SIG-M5 (cell line): ENCODE measurements around the gene COBLL1.
"Not testable (repeated sequence)": the region's sequence is repeated elsewhere in the genome, so short reads cannot be mapped to it uniquely, and the experiment has no call there.

ENCODE experiments used
- DNase-seq: peaks from one replicate; lab custom pipeline; 2025; lab: John Stamatoyannopoulos, UW

The COBLL1 gene

GRCh38 chr2:164717000-164717803 lies 124.4 kb downstream of the COBLL1 start:
- DNase-seq = no peak

GRCh38 chr2:164714471-164714870 lies 127.2 kb downstream of the COBLL1 start:
- DNase-seq = no peak

GRCh38 chr2:164711766-164712138 lies 129.9 kb downstream of the COBLL1 start:
- DNase-seq = no peak

GRCh38 chr2:164710837-164711765 lies 130.5 kb downstream of the COBLL1 start:
- no peak for DNase-seq

- not testable (repeated sequence) for DNase-seq
These were observed 131.3 kb downstream of the COBLL1 start for GRCh38 chr2:164710252-164710836.

- DNase-seq = no peak
These were observed 135.1 kb downstream of the COBLL1 start for GRCh38 chr2:164706522-164706921.

- no peak for DNase-seq
These were observed 136.0 kb downstream of the COBLL1 start for GRCh38 chr2:164705412-164706167.

GRCh38 chr2:164703915-164704706 lies 137.5 kb downstream of the COBLL1 start:
- no peak for DNase-seq

GRCh38 chr2:164701565-164701964 lies 140.1 kb downstream of the COBLL1 start:
- DNase-seq = no peak

- no peak for DNase-seq
These were observed 141.2 kb downstream of the COBLL1 start for GRCh38 chr2:164700390-164700789.

GRCh38 chr2:164697688-164698461 lies 143.7 kb downstream of the COBLL1 start:
- DNase-seq = no peak

- DNase-seq = no peak
These were observed 145.0 kb downstream of the COBLL1 start for GRCh38 chr2:164696634-164697033.

- no peak for DNase-seq
These were observed 147.3 kb downstream of the COBLL1 start for GRCh38 chr2:164694275-164694695.

GRCh38 chr2:164693834-164694233 lies 147.8 kb downstream of the COBLL1 start:
- DNase-seq = no peak

GRCh38 chr2:164693390-164693789 lies 148.2 kb downstream of the COBLL1 start:
- no peak for DNase-seq

- no peak for DNase-seq
These were observed 148.7 kb downstream of the COBLL1 start for GRCh38 chr2:164692958-164693357.

GRCh38 chr2:164692114-164692513 lies 149.5 kb downstream of the COBLL1 start:
- DNase-seq = no peak

- no peak for DNase-seq
These were observed 150.2 kb downstream of the COBLL1 start for GRCh38 chr2:164691346-164691887.

GRCh38 chr2:164690361-164690760 lies 151.3 kb downstream of the COBLL1 start:
- DNase-seq = no peak

- no peak for DNase-seq
These were observed 152.7 kb downstream of the COBLL1 start for GRCh38 chr2:164688896-164689419.
